Mucosa of stomach (tissue), 1 donor: ENCODE results near the gene SLC9A1.

Source experiments
- H3K27me3 ChIP-seq: one replicate; pipeline ENCODE4 v1.7.0; 2013; ENCODE audit warnings: mild to moderate bottlenecking, low read length; ENCODE audit not compliant: control insufficient read depth, insufficient read depth
- H3K36me3 ChIP-seq: one replicate; pipeline ENCODE4 v1.7.0; 2013; ENCODE audit warnings: low read length; ENCODE audit not compliant: control insufficient read depth, insufficient read depth
- H3K4me1 ChIP-seq: one replicate; pipeline ENCODE4 v1.7.0; 2013; ENCODE audit warnings: mild to moderate bottlenecking, low read length; ENCODE audit not compliant: control insufficient read depth, insufficient read depth
- H3K4me3 ChIP-seq: one replicate; pipeline ENCODE4 v1.7.0; 2013; ENCODE audit warnings: low read length
- H3K9ac ChIP-seq: one replicate; pipeline ENCODE4 v1.7.0; 2013; ENCODE audit warnings: mild to moderate bottlenecking, low read length, moderate library complexity
- H3K9me3 ChIP-seq: one replicate; pipeline ENCODE4 v1.7.0; 2013; ENCODE audit warnings: mild to moderate bottlenecking, low read length, moderate library complexity; ENCODE audit not compliant: control insufficient read depth
- donor health status: Pancreatic carcinoma.

Gene SLC9A1

DNA sequence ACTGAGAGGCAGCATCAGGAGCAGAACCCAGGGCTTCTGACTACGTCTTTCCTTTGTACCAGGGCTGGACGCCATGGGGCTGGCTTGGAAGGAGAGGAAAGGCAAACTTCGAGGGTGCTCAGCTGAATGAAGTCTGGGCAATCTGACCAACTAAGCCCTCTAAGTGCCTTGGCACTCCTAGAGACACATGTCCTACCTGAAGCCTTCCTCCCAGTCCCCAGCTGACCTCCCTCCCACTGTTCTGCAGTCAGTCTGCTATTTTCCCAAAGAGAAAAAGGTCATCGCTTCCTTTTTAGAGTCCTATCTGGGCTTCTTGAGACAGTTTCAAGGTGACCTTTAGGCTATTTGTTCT lies 5.2 kb downstream of the SLC9A1 start:
- peak overlapping the region; percentile 32 for H3K9ac ChIP-seq
- no peaks in the 10 kb centered on the region for H3K9me3 ChIP-seq
- no peak overlapping the region for H3K4me3 ChIP-seq
- peaks cover 59% of the 10 kb centered on the region for H3K4me1 ChIP-seq
- H3K36me3 ChIP-seq, result no peaks in the 10 kb centered on the region
- H3K27me3 ChIP-seq, result no peaks in the 10 kb centered on the region

- Histone ChIP-seq H3K36me3 (no peaks in the 10 kb centered on the region), H3K4me3 (no peak overlapping the region), H3K4me1 (peaks cover 61% of the 10 kb centered on the region), H3K9ac (no peak overlapping the region), H3K27me3 (no peaks in the 10 kb centered on the region), H3K9me3 (no peaks in the 10 kb centered on the region)
Measured at GRCh38 chr1:27149084-27149761, 5.7 kb downstream of the SLC9A1 start.

- Histone ChIP-seq H3K9ac (no peak overlapping the region), H3K36me3 (no peaks in the 10 kb centered on the region), H3K27me3 (no peaks in the 10 kb centered on the region), H3K9me3 (no peaks in the 10 kb centered on the region), H3K4me1 (peaks cover 62% of the 10 kb centered on the region), H3K4me3 (no peak overlapping the region)
Measured at GRCh38 chr1:27148591-27148990, 6.3 kb downstream of the SLC9A1 start.

DNA sequence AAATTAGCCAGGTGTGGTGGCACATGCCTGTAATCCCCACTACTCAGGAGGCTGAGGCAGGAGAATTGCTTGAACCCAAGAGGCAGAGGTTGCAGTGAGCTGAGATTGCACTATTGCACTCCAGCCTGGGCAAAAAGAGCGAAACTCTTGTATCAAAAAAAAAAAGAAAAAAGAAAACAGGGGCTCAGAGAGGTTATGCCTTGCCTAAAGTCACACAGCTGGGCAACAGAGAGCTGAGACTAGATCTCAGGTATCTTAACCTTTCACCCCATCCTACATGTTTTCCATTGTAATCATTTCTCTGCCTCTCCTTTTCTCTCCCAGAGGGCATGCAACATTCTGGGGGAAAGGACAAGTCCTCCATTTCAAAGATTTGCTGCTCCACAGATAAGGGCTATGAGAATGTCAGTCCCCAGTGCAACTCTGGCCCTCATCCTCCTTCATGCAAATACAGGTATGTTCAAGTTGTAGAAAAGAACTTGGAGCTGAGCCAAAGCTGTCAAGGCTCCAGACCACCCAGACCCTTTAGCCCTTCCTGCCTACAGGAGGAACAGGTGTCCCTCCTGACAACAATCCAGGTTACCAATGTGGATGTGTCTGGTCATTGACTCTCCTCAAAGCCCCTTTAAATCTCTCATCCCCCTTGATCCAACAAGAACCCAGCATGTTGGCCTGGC lies 6.9 kb downstream of the SLC9A1 start:
- peaks cover 68% of the 10 kb centered on the region for H3K4me1 ChIP-seq
- no peaks in the 10 kb centered on the region for H3K9me3 ChIP-seq
- no peak overlapping the region for H3K9ac ChIP-seq

GRCh38 chr1:27145934-27146354 lies 9.0 kb downstream of the SLC9A1 start:
- H3K9ac ChIP-seq, result peak overlapping the region; percentile 22
- H3K4me1 ChIP-seq, result peaks cover 87% of the 10 kb centered on the region
- H3K36me3 ChIP-seq, result no peaks in the 10 kb centered on the region
- no peaks in the 10 kb centered on the region for H3K9me3 ChIP-seq
- no peaks in the 10 kb centered on the region for H3K27me3 ChIP-seq
- no peak overlapping the region for H3K4me3 ChIP-seq

More for the DNA sequence above, 6.9 kb downstream of the SLC9A1 start:
- Histone ChIP-seq H3K36me3 (no peaks in the 10 kb centered on the region), H3K4me3 (no peak overlapping the region), H3K27me3 (no peaks in the 10 kb centered on the region)

DNA sequence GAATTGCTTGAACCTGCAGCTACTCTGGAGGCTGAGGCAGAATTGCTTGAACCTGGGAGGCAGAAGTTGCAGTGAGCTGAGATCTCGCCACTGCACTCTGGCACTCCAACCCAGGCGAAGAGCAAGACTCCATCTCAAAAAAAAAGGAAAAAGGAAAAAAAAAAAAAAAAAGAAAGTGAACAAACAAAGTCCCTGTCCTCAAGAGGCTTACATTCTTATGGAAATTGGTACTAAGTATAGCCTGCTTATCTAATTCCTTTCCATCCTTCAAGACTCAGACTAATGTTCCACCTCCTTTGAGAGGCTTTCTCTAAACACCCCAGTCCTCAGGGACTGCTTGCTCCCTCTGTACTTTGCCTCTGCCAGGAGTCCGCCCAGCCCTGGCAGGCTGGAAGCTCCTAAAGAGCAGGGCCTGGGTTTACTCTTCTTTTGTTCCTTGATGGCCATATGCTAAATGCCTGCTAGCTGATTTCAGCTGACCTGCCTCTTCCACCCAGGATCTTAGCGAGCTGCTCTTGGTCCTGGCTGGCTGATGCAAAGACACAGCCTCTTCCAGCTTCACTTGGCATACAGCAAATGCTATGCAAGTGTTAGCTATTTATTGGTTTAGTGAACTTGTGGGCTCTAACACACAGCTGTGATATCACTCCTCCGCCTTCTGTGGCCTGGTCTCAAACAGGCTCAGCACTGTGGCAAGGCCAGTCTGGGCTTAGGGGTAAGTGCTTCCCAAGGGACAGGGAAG lies 9.8 kb downstream of the SLC9A1 start:
- H3K27me3 ChIP-seq, result no peaks in the 10 kb centered on the region
- no peaks in the 10 kb centered on the region for H3K36me3 ChIP-seq
- no peak overlapping the region for H3K4me3 ChIP-seq
- H3K4me1 ChIP-seq, result peaks cover 87% of the 10 kb centered on the region
- no peaks in the 10 kb centered on the region for H3K9me3 ChIP-seq
- peak overlapping the region; percentile 22 for H3K9ac ChIP-seq

GRCh38 chr1:27144049-27144748 lies 10.7 kb downstream of the SLC9A1 start:
- Histone ChIP-seq H3K36me3 (no peaks in the 10 kb centered on the region), H3K27me3 (no peaks in the 10 kb centered on the region), H3K4me3 (no peak overlapping the region), H3K9me3 (no peaks in the 10 kb centered on the region), H3K9ac (no peak overlapping the region), H3K4me1 (peaks cover 85% of the 10 kb centered on the region)

DNA sequence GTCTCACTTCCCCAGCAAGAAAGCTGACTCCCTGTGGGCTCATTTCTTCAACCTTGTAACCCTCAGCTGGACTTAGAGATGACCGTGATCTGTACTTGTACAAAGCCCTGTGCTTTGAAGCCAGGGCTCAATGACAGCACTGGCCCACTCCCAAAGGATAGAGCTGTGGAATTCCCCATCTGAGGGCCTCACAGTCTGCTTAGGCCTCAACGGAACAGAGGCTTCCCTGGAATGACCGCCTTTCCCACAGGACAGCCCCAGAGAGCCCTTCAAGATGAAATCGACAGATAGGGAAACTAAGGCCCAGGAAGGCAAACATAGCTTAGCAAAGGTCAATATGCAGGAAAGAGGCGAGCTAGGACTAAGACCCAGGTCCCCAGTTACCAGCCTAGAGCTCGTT lies 11.5 kb downstream of the SLC9A1 start:
- no peak overlapping the region for H3K4me3 ChIP-seq
- no peaks in the 10 kb centered on the region for H3K9me3 ChIP-seq
- H3K36me3 ChIP-seq, result no peaks in the 10 kb centered on the region
- peak overlapping the region; percentile 51 for H3K9ac ChIP-seq
- peaks cover 85% of the 10 kb centered on the region for H3K4me1 ChIP-seq
- H3K27me3 ChIP-seq, result no peaks in the 10 kb centered on the region

DNA sequence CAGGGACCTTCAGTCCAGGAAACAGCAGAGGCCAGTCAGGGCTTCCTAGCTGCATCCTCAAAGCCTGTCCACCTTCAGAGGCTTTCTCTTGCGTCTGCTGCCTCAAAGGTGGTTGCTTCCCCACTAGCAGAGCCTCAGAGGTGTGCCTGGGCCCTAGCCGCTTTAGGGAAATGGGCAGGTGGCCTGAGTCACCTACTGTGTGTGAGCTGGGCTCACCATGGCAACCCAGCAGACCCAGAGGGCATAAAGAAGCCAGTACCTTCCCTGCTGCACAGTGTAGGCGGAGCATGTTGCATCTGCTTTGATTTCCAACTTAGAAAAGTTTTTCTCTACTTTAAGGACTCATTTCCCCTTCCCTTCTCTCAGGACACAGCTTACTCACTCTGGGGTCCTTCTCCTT lies 12.5 kb downstream of the SLC9A1 start:
- no peaks in the 10 kb centered on the region for H3K36me3 ChIP-seq
- H3K4me1 ChIP-seq, result peaks cover 88% of the 10 kb centered on the region
- peak overlapping the region; percentile 5 for H3K9ac ChIP-seq
- H3K9me3 ChIP-seq, result no peaks in the 10 kb centered on the region
- H3K27me3 ChIP-seq, result no peaks in the 10 kb centered on the region
- no peak overlapping the region for H3K4me3 ChIP-seq

GRCh38 chr1:27141266-27142003 lies 13.5 kb downstream of the SLC9A1 start:
- H3K9ac ChIP-seq, result no peak overlapping the region
- H3K9me3 ChIP-seq, result no peaks in the 10 kb centered on the region
- no peaks in the 10 kb centered on the region for H3K36me3 ChIP-seq
- no peaks in the 10 kb centered on the region for H3K27me3 ChIP-seq
- H3K4me3 ChIP-seq, result no peak overlapping the region
- H3K4me1 ChIP-seq, result peaks cover 97% of the 10 kb centered on the region

DNA sequence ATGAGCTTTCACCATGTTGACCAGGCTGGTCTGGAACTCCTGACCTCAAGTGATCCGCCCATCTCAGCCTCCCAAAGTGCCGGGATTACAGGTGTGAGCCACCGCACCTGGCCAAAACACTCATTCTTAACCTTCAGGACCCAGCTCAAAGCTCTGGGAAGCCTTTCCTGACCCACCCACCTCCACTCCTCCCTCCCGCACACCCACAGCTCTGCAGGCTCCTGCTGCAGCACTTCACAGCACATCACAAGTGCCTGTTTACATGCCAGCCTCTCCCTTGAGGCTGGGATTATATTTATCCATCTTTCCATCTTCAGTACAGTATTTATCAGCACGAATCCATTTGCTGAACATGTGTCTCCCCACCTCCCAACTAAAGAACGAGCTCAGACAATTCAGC lies 14.9 kb downstream of the SLC9A1 start:
- Histone ChIP-seq H3K9me3 (no peaks in the 10 kb centered on the region), H3K4me3 (no peak overlapping the region), H3K9ac (peak overlapping the region; percentile 0), H3K36me3 (no peaks in the 10 kb centered on the region), H3K27me3 (no peaks in the 10 kb centered on the region), H3K4me1 (peaks cover 97% of the 10 kb centered on the region)
